GM12878 (cell line): ENCODE data around the gene KBTBD8. TPM values are rescaled to one million over a fixed set of nuclear protein-coding genes. Genes with fewer than 3 reads are reported as not detected.
A peak's percentile ranks its signal among the peaks of the same experiment; 100 is the strongest.

ENCODE experiments used
- ASH2L ChIP-seq: fragments of 300-600, 200-600 bp; sonication (generic); IDR thresholded peaks from 2 replicates; pipeline ENCODE4 v1.6.1; 2017; ENCODE audit warnings: low read depth, mild to moderate bottlenecking, borderline replicate concordance
- ATF2 ChIP-seq: IDR thresholded peaks from 2 replicates; pipeline ENCODE4 v1.6.1; 2012; ENCODE audit warnings: low read length, inconsistent platforms
- BACH1 ChIP-seq: fragments of 450-650 bp; IDR thresholded peaks from 2 replicates; pipeline ENCODE4 v1.6.1; 2017; ENCODE audit warnings: mild to moderate bottlenecking, borderline replicate concordance
- BHLHE40 ChIP-seq, 2 experiments: fragments of 450-650 bp in 1 of 2; IDR thresholded peaks; 2 replicates each; pipeline ENCODE4 v1.6.1; 2011 to 2017; ENCODE audit warnings: low read depth in 2 of 2, borderline replicate concordance in 1 of 2, improper control_type of control experiment in 1 of 2, low read length in 1 of 2, mild to moderate bottlenecking in 1 of 2
- CREB1 ChIP-seq: IDR thresholded peaks from 2 replicates; pipeline ENCODE4 v1.6.1; 2012; ENCODE audit warnings: low read depth, mild to moderate bottlenecking, inconsistent platforms
- CREM ChIP-seq: IDR thresholded peaks from 2 replicates; pipeline ENCODE4 v1.6.1; 2014; ENCODE audit warnings: antibody characterized with exemption, low read depth
- E2F4 ChIP-seq: IDR thresholded peaks from 2 replicates; pipeline ENCODE4 v1.6.1; 2012; ENCODE audit warnings: low read depth, low read length, improper control_type of control experiment
- E2F8 ChIP-seq: fragments of 450-650 bp; IDR thresholded peaks from 2 replicates; pipeline ENCODE4 v1.6.1; 2018; ENCODE audit warnings: mild to moderate bottlenecking, low read depth, moderate library complexity; ENCODE audit not compliant: partially characterized antibody
- E4F1 ChIP-seq: fragments of 450-650 bp; IDR thresholded peaks from 2 replicates; pipeline ENCODE4 v1.6.1; 2018; ENCODE audit warnings: borderline replicate concordance, mild to moderate bottlenecking; ENCODE audit not compliant: partially characterized antibody
- EGR1 ChIP-seq, 2 experiments: IDR thresholded peaks; 1 replicate in 1 of 2; 2 replicates in 1 of 2; pipeline ENCODE4 v1.6.1; 2011 to 2012; ENCODE audit warnings: low read depth in 2 of 2, low read length in 2 of 2, borderline replicate concordance in 1 of 2, mild to moderate bottlenecking in 1 of 2, moderate library complexity in 1 of 2
- ESRRA ChIP-seq: IDR thresholded peaks from 2 replicates; pipeline ENCODE4 v1.6.1; 2012; ENCODE audit warnings: mild to moderate bottlenecking, low read length, improper control_type of control experiment
- HDGF ChIP-seq: fragments of 450-650 bp; IDR thresholded peaks from 2 replicates; pipeline ENCODE4 v1.6.1; 2016; ENCODE audit warnings: antibody characterized with exemption
- IKZF1 ChIP-seq: fragments of 450-650 bp; conservative IDR thresholded peaks from 2 replicates; pipeline ENCODE4 v1.6.1; 2017; ENCODE audit warnings: antibody characterized with exemption, mild to moderate bottlenecking
- JUNB ChIP-seq: IDR thresholded peaks from 2 replicates; pipeline ENCODE4 v1.6.1; 2016; ENCODE audit warnings: antibody characterized with exemption, mild to moderate bottlenecking
- LARP7 ChIP-seq: fragments of 450-650 bp; IDR thresholded peaks from 2 replicates; pipeline ENCODE4 v1.6.1; 2017; ENCODE audit warnings: mild to moderate bottlenecking
- MYB ChIP-seq: fragments of 150-350 bp; IDR thresholded peaks from 2 replicates; pipeline ENCODE4 v1.6.1; 2014; ENCODE audit warnings: mild to moderate bottlenecking, low read depth, low read length, borderline replicate concordance
- POLR2AphosphoS2 ChIP-seq: IDR thresholded peaks from 2 replicates; pipeline ENCODE4 v1.6.1; 2011; ENCODE audit warnings: low read depth, mild to moderate bottlenecking, low read length, improper control_type of control experiment, moderate library complexity
- SMARCA5 ChIP-seq: fragments of 450-650 bp; IDR thresholded peaks from 2 replicates; pipeline ENCODE4 v1.6.1; 2017; ENCODE audit warnings: mild to moderate bottlenecking
- SREBF1 ChIP-seq: IDR thresholded peaks from 2 replicates; pipeline ENCODE4 v1.6.1; 2012; ENCODE audit warnings: mild to moderate bottlenecking, low read length
- STAT3 ChIP-seq: IDR thresholded peaks from 2 replicates; pipeline ENCODE4 v1.6.1; 2011; ENCODE audit warnings: low read depth, low read length, improper control_type of control experiment
- USF1 ChIP-seq: IDR thresholded peaks from 2 replicates; pipeline ENCODE4 v1.6.1; 2011; ENCODE audit warnings: borderline replicate concordance, low read depth, mild to moderate bottlenecking, moderate library complexity, mixed read lengths, low read length; ENCODE audit not compliant: insufficient read depth; ENCODE audit errors: extremely low read length
- polyA plus RNA-seq, 11 experiments: library from polyadenylated mRNA; depleted of rRNA in 4 of 11; unstranded in 6 of 11; stranded (reverse) in 5 of 11; fragments of >200 nt; fragmentation: Nextera tagmentation in 4 of 11; fragmentation: Illumina TruSeq in 1 of 11; extraction: Ambion mirVana in 4 of 11; extraction: Trizol in 1 of 11; gene quantifications; 1 replicate in 1 of 11; 2 replicates in 10 of 11; pipeline versions ENCODE4 v1.2.1 to v1.2.3, GENCODE V29; 2011 to 2016; ENCODE audit warnings: inconsistent platforms in 2 of 11, missing spikeins in 2 of 11, low read depth in 1 of 11
- total RNA-seq, 4 experiments: library from RNA; depleted of rRNA in 3 of 4; stranded (reverse); fragments of >200 nt in 3 of 4; fragmentation: Illumina TruSeq in 1 of 4; extraction: Trizol in 1 of 4; gene quantifications; 2 replicates each; pipeline versions ENCODE4 v1.2.1 to v1.2.3, GENCODE V29; 2013 to 2021

KBTBD8 gene
- total and polyA plus RNA-seq, 10 of the 15 experiments (the other 5 are each of a cell fraction or from before 2014, with no cell fraction given) = 8.5 to 44.4 (median 19.3) TPM

- TF ChIP-seq E4F1 (no peak), BACH1 (peak; percentile 50; the same call in 1 of the 2 replicates), ESRRA (no peak), BHLHE40 (IDR thresholded peaks at IDR 0.05; ENCODE audit: borderline replicate concordance in 1 of 2, low read depth in 2 of 2, low read length in 1 of 2) (0 out of 4 replicates have a peak, but pooled peaks of 1 of the 2 experiments have one; percentile 35), CREB1 (peak; percentile 70; the same call in 1 of the 2 replicates), EGR1 (IDR thresholded peaks at IDR 0.05; ENCODE audit: borderline replicate concordance in 1 of 2, low read depth in 2 of 2, low read length in 2 of 2) (0 out of 3 replicates have a peak, but pooled peaks of 1 of the 2 experiments have one; percentile 8), POLR2AphosphoS2 (no peak), E2F8 (no peak), STAT3 (no peak), HDGF (peak; percentile 81; the same call in 1 of the 2 replicates), SMARCA5 (no peak), USF1 (peak; percentile 60), E2F4 (no peak), SREBF1 (peak; percentile 48; the same call in 1 of the 2 replicates), JUNB (no peak), LARP7 (0 out of 2 replicates have a peak, but pooled peaks have one; percentile 34), ATF2 (no peak), ASH2L (no peak), IKZF1 (peak; percentile 86; the same call in 1 of the 2 replicates), MYB (no peak), CREM (peak; percentile 83)
Observed at GRCh38 chr3:66998113-66998903, at the start of gene KBTBD8 (continued).
